Glutamatergic neuron (in vitro differentiated cells): ENCODE measurements around the gene SNPH. TPM values are rescaled to one million over a fixed set of nuclear protein-coding genes. Genes with fewer than 3 reads are reported as not detected.

Experiments used
- DNase-seq: peaks from one replicate; pipeline ENCODE4 v3.0.0; 2022
- H3K27ac Mint-ChIP-seq: one replicate; pipeline ENCODE4 v1.8.0; 2020; ENCODE audit warnings: mild to moderate bottlenecking, mixed read lengths, inconsistent platforms; ENCODE audit not compliant: unreplicated experiment
- H3K27me3 Mint-ChIP-seq: one replicate; pipeline ENCODE4 v1.8.0; 2020; ENCODE audit warnings: mild to moderate bottlenecking, moderate library complexity, mixed read lengths, inconsistent platforms; ENCODE audit not compliant: unreplicated experiment
- H3K36me3 Mint-ChIP-seq: one replicate; pipeline ENCODE4 v1.8.0; 2020; ENCODE audit warnings: mild to moderate bottlenecking, mixed read lengths, inconsistent platforms; ENCODE audit not compliant: unreplicated experiment
- H3K4me1 Mint-ChIP-seq: one replicate; pipeline ENCODE4 v1.8.0; 2020; ENCODE audit warnings: mild to moderate bottlenecking, low read depth, mixed read lengths, inconsistent platforms; ENCODE audit not compliant: unreplicated experiment
- H3K4me3 Mint-ChIP-seq: one replicate; pipeline ENCODE4 v1.8.0; 2020; ENCODE audit warnings: mild to moderate bottlenecking, mixed read lengths, inconsistent platforms; ENCODE audit not compliant: unreplicated experiment
- H3K9me3 Mint-ChIP-seq: one replicate; pipeline ENCODE4 v1.8.0; 2020; ENCODE audit warnings: mild to moderate bottlenecking, moderate library complexity, mixed read lengths, inconsistent platforms; ENCODE audit not compliant: unreplicated experiment
- total RNA-seq: library from RNA; stranded (reverse); fragmentation: NEBNext Ultra II Directional; extraction: Animal tissue kit (Norgen Biotek cat#: 25700); gene quantifications from one replicate; pipeline ENCODE4 v1.2.1, GENCODE V29; 2021; ENCODE audit not compliant: unreplicated experiment
- TF ChIP-seq, protein P1 (sequence below): fragments of 200-600 bp; sonication (generic); IDR thresholded peaks from one replicate; pipeline ENCODE4 v1.5.0; 2021; ENCODE audit not compliant: partially characterized antibody, unreplicated experiment

The SNPH gene
- total RNA-seq, 1 donor from 2014 or later: 34.5 TPM

- peaks cover 4% of the 10 kb centered on the region for H3K4me1 Mint-ChIP-seq
- peak within 1 kb of the TSS; percentile 28 for H3K27ac Mint-ChIP-seq
- H3K36me3 Mint-ChIP-seq: peaks cover 4% of the 10 kb centered on the region
Observed at GRCh38 chr20:1225783-1226654, 40.1 kb upstream of the SNPH start, which contains the start of gene RAD21L1. Gene RAD21L1 (plus strand): TSS chr20:1226044. CDS start chr20:1228454, 2,410 bp downstream.

GRCh38 chr20:1229541-1229940, 36.6 kb upstream of the SNPH start:
- Mint-ChIP-seq H3K4me1 (peaks cover 7% of the 10 kb centered on the region), H3K27me3 (no peaks in the 10 kb centered on the region), H3K36me3 (peaks cover 1% of the 10 kb centered on the region), H3K4me3 (no peak overlapping the region), H3K27ac (no peak overlapping the region), H3K9me3 (peaks cover 3% of the 10 kb centered on the region)
- TF ChIP-seq, protein P1, sequence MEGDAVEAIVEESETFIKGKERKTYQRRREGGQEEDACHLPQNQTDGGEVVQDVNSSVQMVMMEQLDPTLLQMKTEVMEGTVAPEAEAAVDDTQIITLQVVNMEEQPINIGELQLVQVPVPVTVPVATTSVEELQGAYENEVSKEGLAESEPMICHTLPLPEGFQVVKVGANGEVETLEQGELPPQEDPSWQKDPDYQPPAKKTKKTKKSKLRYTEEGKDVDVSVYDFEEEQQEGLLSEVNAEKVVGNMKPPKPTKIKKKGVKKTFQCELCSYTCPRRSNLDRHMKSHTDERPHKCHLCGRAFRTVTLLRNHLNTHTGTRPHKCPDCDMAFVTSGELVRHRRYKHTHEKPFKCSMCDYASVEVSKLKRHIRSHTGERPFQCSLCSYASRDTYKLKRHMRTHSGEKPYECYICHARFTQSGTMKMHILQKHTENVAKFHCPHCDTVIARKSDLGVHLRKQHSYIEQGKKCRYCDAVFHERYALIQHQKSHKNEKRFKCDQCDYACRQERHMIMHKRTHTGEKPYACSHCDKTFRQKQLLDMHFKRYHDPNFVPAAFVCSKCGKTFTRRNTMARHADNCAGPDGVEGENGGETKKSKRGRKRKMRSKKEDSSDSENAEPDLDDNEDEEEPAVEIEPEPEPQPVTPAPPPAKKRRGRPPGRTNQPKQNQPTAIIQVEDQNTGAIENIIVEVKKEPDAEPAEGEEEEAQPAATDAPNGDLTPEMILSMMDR: no peak
- no peak for DNase-seq

More at GRCh38 chr20:1225783-1226654, 40.1 kb upstream of the SNPH start, which contains the start of gene RAD21L1:
- peak within 1 kb of the TSS; percentile 88 for H3K4me3 Mint-ChIP-seq
- peak; percentile 92 for DNase-seq
- TF ChIP-seq, protein P1: no peak
- peaks cover 3% of the 10 kb centered on the region for H3K9me3 Mint-ChIP-seq
- H3K27me3 Mint-ChIP-seq: no peaks in the 10 kb centered on the region

DNA sequence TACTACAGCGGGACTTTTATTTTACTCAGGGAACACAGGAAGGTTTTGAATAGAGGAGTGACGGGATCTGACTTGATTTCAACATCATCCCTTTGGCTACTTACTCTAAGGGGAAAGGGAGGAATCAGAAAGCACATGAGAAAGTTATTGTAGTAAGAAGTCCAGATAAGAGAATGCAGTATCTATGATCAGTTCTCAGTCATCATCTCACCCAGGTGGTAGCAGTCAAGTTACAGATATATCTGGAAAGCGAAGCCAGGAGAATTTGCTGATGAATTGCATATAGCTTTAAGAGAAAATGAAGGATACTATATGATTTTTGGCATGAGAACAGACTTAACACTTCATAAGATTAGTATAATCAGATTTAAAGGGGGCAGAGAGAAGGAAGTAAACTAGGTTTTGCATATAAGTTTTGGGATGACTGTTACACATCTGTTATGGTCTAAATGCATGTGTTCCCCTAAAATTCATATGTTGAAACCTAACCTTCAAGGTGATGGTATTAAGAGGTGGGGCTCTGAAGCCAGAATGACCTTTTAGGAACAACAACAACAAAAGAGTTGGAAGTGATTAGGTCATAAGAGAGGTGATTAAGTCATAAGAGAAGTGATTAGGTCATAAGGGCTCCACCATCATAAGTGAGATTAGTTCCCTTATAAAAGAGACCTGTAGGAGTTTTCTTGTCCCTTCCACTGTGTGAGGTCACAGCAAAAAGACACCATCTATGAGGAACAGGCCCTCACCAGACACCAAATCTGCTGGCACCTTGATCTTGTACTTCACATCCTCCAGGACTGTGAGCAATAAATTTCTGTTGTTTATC, 33.6 kb upstream of the SNPH start:
- TF ChIP-seq, protein P1: no peak
- H3K27ac Mint-ChIP-seq: no peak overlapping the region
- no peak for DNase-seq
- H3K4me1 Mint-ChIP-seq: peaks cover 7% of the 10 kb centered on the region
- H3K27me3 Mint-ChIP-seq: no peaks in the 10 kb centered on the region
- no peaks in the 10 kb centered on the region for H3K9me3 Mint-ChIP-seq
- no peaks in the 10 kb centered on the region for H3K36me3 Mint-ChIP-seq
- no peak overlapping the region for H3K4me3 Mint-ChIP-seq

GRCh38 chr20:1240549-1240948, 25.5 kb upstream of the SNPH start:
- no peak overlapping the region for H3K4me3 Mint-ChIP-seq
- DNase-seq: no peak
- H3K27ac Mint-ChIP-seq: no peak overlapping the region
- H3K27me3 Mint-ChIP-seq: no peaks in the 10 kb centered on the region
- no peaks in the 10 kb centered on the region for H3K36me3 Mint-ChIP-seq
- H3K4me1 Mint-ChIP-seq: no peaks in the 10 kb centered on the region
- no peaks in the 10 kb centered on the region for H3K9me3 Mint-ChIP-seq
- TF ChIP-seq, protein P1: no peak
